HepG2 (cell line): ENCODE results near the gene TMEM11. TPM values are rescaled to one million over a fixed set of nuclear protein-coding genes. Genes with fewer than 3 reads are reported as not detected.

ENCODE experiments used
- ATAC-seq: fragments of 200-7000 bp; cut with Tn5 transposase; 3 replicates; pipeline ENCODE4 v1.9.1; 2020; ENCODE audit warnings: mild to moderate bottlenecking, moderate library complexity
- BruUV-seq: library from RNA; stranded (reverse); fragments of 400-500 nt; replicated peaks from 2 replicates; lab custom pipeline; 2021; lab: Mats Ljungman, UMichigan
- CTCF ChIA-PET: fragments of 300-600 bp; formaldehyde crosslinking; extraction: SDS; loops from one replicate; lab custom pipeline; 2021; ENCODE audit warnings: low total read pairs, inconsistent platforms, low intra/inter-chr PET ratio; lab: Yijun Ruan, JAX
- POLR2A ChIA-PET: fragments of 350-600 bp; sonication (Branson Sonifier 250); formaldehyde crosslinking; loops from one replicate; lab custom pipeline; 2020; ENCODE audit warnings: antibody characterized with exemption, inconsistent platforms; lab: Yijun Ruan, JAX
- DNase-seq: peaks from one replicate; pipeline ENCODE4 v3.0.0-alpha.2; 2015; ENCODE audit warnings: low spot score
- FAIRE-seq: peaks from 3 replicates; lab custom pipeline; 2011; peaks lifted over from hg19 to GRCh38; lab: Jason Lieb, UNC
- H2AFZ ChIP-seq: one replicate; pipeline ENCODE4 v1.6.1; 2011; ENCODE audit warnings: low read length, inconsistent platforms
- H3K27ac ChIP-seq: fragments of 300-600 bp; 3 replicates; pipeline ENCODE4 v1.8.0; 2011; ENCODE audit warnings: mixed run types, mild to moderate bottlenecking, mixed read lengths, low read length, inconsistent platforms; ENCODE audit not compliant: insufficient read depth; ENCODE audit errors: extremely low read length
- H3K27me3 ChIP-seq, 2 experiments: fragments of 200-600 bp in 1 of 2; 2 replicates in 1 of 2; 3 replicates in 1 of 2; pipeline versions ENCODE4 v1.6.0 to v1.8.0; 2011; ENCODE audit warnings: low read length in 2 of 2, mild to moderate bottlenecking in 2 of 2, moderate library complexity in 2 of 2, inconsistent platforms in 1 of 2; ENCODE audit not compliant: insufficient read depth in 2 of 2, control insufficient read depth in 1 of 2
- H3K36me3 ChIP-seq, 2 experiments: fragments of 200-600 bp in 1 of 2; replicated peaks in 1 of 2; 2 replicates in 1 of 2; 3 replicates in 1 of 2; pipeline versions ENCODE4 v1.5.1 to v1.8.0; 2011; ENCODE audit warnings: low read length in 2 of 2, inconsistent platforms in 1 of 2; ENCODE audit not compliant: insufficient read depth in 2 of 2, control insufficient read depth in 1 of 2
- H3K4me1 ChIP-seq: 2 replicates; pipeline ENCODE4 v1.5.1; 2012; ENCODE audit warnings: low read length, inconsistent platforms; ENCODE audit not compliant: insufficient read depth
- H3K4me2 ChIP-seq: 2 replicates; pipeline ENCODE4 v1.6.0; 2011; ENCODE audit warnings: low read depth, low read length, inconsistent platforms
- H3K4me3 ChIP-seq, 3 experiments: fragments of 200-600 bp in 1 of 3; sonication (generic), shearing (Covaris generic) in 1 of 3; replicated peaks in 1 of 3; 2 replicates each; pipeline ENCODE4 v1.5.1; 2011 to 2016; ENCODE audit warnings: low read length in 3 of 3, inconsistent platforms in 2 of 3, low read depth in 2 of 3, mild to moderate bottlenecking in 2 of 3, control low read depth in 1 of 3, mixed read lengths in 1 of 3; ENCODE audit not compliant: insufficient read depth in 1 of 3
- H3K79me2 ChIP-seq: one replicate; pipeline ENCODE4 v1.6.1; 2011; ENCODE audit warnings: low read length, inconsistent platforms; ENCODE audit not compliant: insufficient read depth
- H3K9ac ChIP-seq: 2 replicates; pipeline ENCODE4 v1.6.0; 2011; ENCODE audit warnings: mild to moderate bottlenecking, low read depth, low read length, inconsistent platforms; ENCODE audit not compliant: insufficient read depth
- H3K9me3 ChIP-seq: 2 replicates; pipeline ENCODE4 v1.5.1; 2012; ENCODE audit warnings: mild to moderate bottlenecking, low read length
- H4K20me1 ChIP-seq: 2 replicates; pipeline ENCODE4 v1.6.0; 2011; ENCODE audit warnings: inconsistent platforms, mild to moderate bottlenecking, low read length, moderate library complexity; ENCODE audit not compliant: insufficient read depth
- CHCHD3 ChIP-seq: sonication (generic); formaldehyde crosslinking; IDR thresholded peaks from 2 replicates; pipeline ENCODE4 v1.8.0; 2022; ENCODE audit warnings: mild to moderate bottlenecking, missing genetic modification reagents, moderate library complexity
- DMAP1 ChIP-seq: IDR thresholded peaks from 2 replicates; pipeline ENCODE4 v1.6.1; 2016
- LCORL ChIP-seq, 2 experiments: fragments of 450-650 bp in 1 of 2; sonication (generic) in 1 of 2; formaldehyde crosslinking in 1 of 2; IDR thresholded peaks; 2 replicates each; pipeline versions ENCODE4 v1.5.0 to v1.6.1; 2017 to 2020; ENCODE audit warnings: antibody characterized with exemption in 1 of 2, missing genetic modification reagents in 1 of 2
- NFE2L2 ChIP-seq: fragments of 150-350 bp; IDR thresholded peaks from 2 replicates; pipeline ENCODE4 v1.6.1; 2014; ENCODE audit warnings: low read length
- THAP7 ChIP-seq: sonication (generic); formaldehyde crosslinking; IDR thresholded peaks from 2 replicates; pipeline ENCODE4 v1.8.1; 2023; ENCODE audit warnings: mild to moderate bottlenecking, missing genetic modification reagents
- XRCC5 ChIP-seq: fragments of 200-400 bp; formaldehyde crosslinking; optimal IDR thresholded peaks from 2 replicates; pipeline ENCODE3; 2017; ENCODE audit warnings: mild to moderate bottlenecking, low read length
- ZNF441 ChIP-seq: sonication (generic); formaldehyde crosslinking; IDR thresholded peaks from 2 replicates; pipeline ENCODE4 v1.7.0; 2021; ENCODE audit warnings: missing genetic modification reagents, borderline replicate concordance
- ZNF574 ChIP-seq: sonication (generic); formaldehyde crosslinking; IDR thresholded peaks from 2 replicates; pipeline ENCODE4 v1.4.0; 2020; ENCODE audit warnings: missing genetic modification reagents
- WGBS: methylation state at CpG from one replicate; pipeline ENCODE4 v1.1.6; 2017; ENCODE audit warnings: low lambda C conversion rate; 5-methylcytosine and 5-hydroxymethylcytosine counted together
- in situ Hi-C: cut with HindIII; loops from 2 replicates; pipeline ENCODE4 v1.10.0; 2017; ENCODE audit warnings: low pct_unique_long_range_greater_than_20kb; ENCODE audit not compliant: extremely low pct_ligation_motif_present
- intact Hi-C: fragments of 100-400 bp; cut with micrococcal nuclease; formaldehyde crosslinking; loops from one replicate; pipeline ENCODE4 v1.10.0; 2022; ENCODE audit not compliant: unreplicated experiment
- polyA plus RNA-seq, 8 experiments: library from polyadenylated mRNA; depleted of rRNA in 3 of 8; stranded (reverse) in 7 of 8; unstranded in 1 of 8; fragments of >200 nt; fragmentation: Illumina TruSeq in 4 of 8; extraction: Trizol in 4 of 8; gene quantifications; 2 replicates each; pipeline versions ENCODE4 v1.2.1 to v1.2.3, GENCODE V29; 2011 to 2016; ENCODE audit warnings: low read depth in 4 of 8, missing spikeins in 1 of 8, mixed read lengths in 1 of 8; ENCODE audit not compliant: insufficient read depth in 1 of 8
- total RNA-seq, 5 experiments: library from RNA; depleted of rRNA; stranded (reverse); fragments of >200 nt; fragmentation: Illumina TruSeq; extraction: Trizol; gene quantifications; 2 replicates each; pipeline ENCODE4 v1.2.3, GENCODE V29; 2016; ENCODE audit warnings: low read depth in 1 of 5
- TF ChIP-seq, protein P1 (sequence below): sonication (generic); formaldehyde crosslinking; IDR thresholded peaks from 2 replicates; pipeline ENCODE4 v1.5.1; 2020; ENCODE audit warnings: mild to moderate bottlenecking, missing genetic modification reagents, moderate library complexity
- TF ChIP-seq, protein P2 (sequence below): sonication (generic); formaldehyde crosslinking; conservative IDR thresholded peaks from 2 replicates; pipeline ENCODE4 v1.5.0; 2020; ENCODE audit warnings: missing genetic modification reagents
- TF ChIP-seq, protein P3 (sequence below): IDR thresholded peaks from 2 replicates; pipeline ENCODE4 v1.6.1; 2016

Gene TMEM11
- total and polyA plus RNA-seq, 2 of the 13 experiments (the other 11 are each of a cell fraction or from before 2014, with no cell fraction given) = 18.7 to 35.0 TPM

DNA sequence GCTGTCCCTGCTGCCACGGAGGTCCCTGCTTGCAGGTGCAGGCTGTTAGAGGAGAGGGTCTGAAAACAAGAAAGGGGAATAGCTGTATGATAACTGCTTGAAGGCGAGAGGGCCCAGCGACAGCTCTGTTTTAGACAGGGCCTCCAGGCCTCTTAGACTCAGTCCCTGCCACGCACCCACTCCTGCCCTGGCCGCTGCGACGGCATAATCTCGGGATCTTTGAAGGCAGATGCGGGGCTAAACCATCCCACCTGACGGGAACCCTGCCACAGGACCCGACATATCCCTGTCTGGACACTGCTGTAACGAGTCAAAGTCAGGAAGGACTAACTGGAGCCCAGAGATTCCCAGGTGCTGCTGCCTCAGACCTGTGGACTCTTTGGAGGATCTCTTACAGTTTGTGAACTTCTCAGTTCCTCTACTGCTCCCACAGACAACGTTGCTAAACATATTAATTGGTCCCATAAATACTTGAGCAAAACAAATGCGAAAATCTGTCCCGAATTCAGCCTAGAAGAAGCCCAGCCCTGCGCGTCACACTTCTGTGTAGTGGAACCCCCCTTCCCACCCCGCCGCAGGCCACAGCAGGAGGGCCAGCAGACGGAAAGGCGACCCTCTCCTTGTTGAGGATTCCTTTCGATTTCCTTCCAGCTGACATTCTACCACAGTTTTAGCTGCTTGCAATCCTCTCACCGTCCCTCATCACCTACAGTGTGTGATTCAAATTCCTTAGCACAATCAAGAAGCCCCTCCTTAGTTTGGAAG is 998 bp upstream of the TMEM11 start:
- Histone ChIP-seq H3K9ac (peak overlapping the region; percentile 96), H3K79me2 (peaks cover 55% of the 10 kb centered on the region), H3K4me3 (peak overlapping the region; percentile 83 to 99 (median 96)), H3K4me2 (peak overlapping the region; percentile 93), H3K9me3 (no peaks in the 10 kb centered on the region), H3K27ac (peak overlapping the region; percentile 94), H3K4me1 (peaks cover 60% of the 10 kb centered on the region), H2AFZ (peak overlapping the region; percentile 57), H4K20me1 (peaks cover 31% of the 10 kb centered on the region), H3K36me3 (peaks cover 4 to 18% of the 10 kb centered on the region in 2 experiments; a peak in 3 of 5 replicates), H3K27me3 (no peaks in the 10 kb centered on the region; a peak in 1 of 5 replicates)
- no peak for FAIRE-seq
- TSS peak; percentile 53 for BruUV-seq
- in situ Hi-C loops (no loop called here), intact Hi-C loops (loop anchor here (2.0 kb wide), 1 partner anchor 70 kb away; the partner anchor contains the start of gene MAP2K3)
- no peak for DNase-seq
- CTCF ChIA-PET = no interaction called here
- POLR2A ChIA-PET = interaction anchor here (2.8 to 2.9 kb wide), 2 partner anchors 72 to 172 kb away, joined by 8 to 20 read pairs; partner anchors contain the start of gene USP22
- ATAC-seq = peak; percentile 8
- WGBS = 29% methylated on average over 11 of the region's 23 CpGs
- TF ChIP-seq NFE2L2 (no peak), ZNF574 (CRISPR knock-in tag) (no peak), ZNF441 (CRISPR knock-in tag) (0 out of 2 replicates have a peak, but pooled peaks have one; percentile 66), LCORL (IDR thresholded peaks at IDR 0.05) (no peak), LCORL (CRISPR knock-in tag; IDR thresholded peaks at IDR 0.05) (0 out of 2 replicates have a peak, but pooled peaks have one; percentile 13), DMAP1 (CRISPR knock-in tag) (0 out of 2 replicates have a peak, but pooled peaks have one; percentile 6), THAP7 (CRISPR knock-in tag) (0 out of 2 replicates have a peak, but pooled peaks have one; percentile 45), CHCHD3 (0 out of 2 replicates have a peak, but pooled peaks have one; percentile 43), XRCC5 (peak; percentile 0)
- TF ChIP-seq, protein P1, sequence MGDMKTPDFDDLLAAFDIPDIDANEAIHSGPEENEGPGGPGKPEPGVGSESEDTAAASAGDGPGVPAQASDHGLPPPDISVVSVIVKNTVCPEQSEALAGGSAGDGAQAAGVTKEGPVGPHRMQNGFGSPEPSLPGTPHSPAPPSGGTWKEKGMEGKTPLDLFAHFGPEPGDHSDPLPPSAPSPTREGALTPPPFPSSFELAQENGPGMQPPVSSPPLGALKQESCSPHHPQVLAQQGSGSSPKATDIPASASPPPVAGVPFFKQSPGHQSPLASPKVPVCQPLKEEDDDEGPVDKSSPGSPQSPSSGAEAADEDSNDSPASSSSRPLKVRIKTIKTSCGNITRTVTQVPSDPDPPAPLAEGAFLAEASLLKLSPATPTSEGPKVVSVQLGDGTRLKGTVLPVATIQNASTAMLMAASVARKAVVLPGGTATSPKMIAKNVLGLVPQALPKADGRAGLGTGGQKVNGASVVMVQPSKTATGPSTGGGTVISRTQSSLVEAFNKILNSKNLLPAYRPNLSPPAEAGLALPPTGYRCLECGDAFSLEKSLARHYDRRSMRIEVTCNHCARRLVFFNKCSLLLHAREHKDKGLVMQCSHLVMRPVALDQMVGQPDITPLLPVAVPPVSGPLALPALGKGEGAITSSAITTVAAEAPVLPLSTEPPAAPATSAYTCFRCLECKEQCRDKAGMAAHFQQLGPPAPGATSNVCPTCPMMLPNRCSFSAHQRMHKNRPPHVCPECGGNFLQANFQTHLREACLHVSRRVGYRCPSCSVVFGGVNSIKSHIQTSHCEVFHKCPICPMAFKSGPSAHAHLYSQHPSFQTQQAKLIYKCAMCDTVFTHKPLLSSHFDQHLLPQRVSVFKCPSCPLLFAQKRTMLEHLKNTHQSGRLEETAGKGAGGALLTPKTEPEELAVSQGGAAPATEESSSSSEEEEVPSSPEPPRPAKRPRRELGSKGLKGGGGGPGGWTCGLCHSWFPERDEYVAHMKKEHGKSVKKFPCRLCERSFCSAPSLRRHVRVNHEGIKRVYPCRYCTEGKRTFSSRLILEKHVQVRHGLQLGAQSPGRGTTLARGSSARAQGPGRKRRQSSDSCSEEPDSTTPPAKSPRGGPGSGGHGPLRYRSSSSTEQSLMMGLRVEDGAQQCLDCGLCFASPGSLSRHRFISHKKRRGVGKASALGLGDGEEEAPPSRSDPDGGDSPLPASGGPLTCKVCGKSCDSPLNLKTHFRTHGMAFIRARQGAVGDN (CRISPR knock-in tag) = peak; percentile 8; the same call in 1 of the 2 replicates
- TF ChIP-seq, protein P2, sequence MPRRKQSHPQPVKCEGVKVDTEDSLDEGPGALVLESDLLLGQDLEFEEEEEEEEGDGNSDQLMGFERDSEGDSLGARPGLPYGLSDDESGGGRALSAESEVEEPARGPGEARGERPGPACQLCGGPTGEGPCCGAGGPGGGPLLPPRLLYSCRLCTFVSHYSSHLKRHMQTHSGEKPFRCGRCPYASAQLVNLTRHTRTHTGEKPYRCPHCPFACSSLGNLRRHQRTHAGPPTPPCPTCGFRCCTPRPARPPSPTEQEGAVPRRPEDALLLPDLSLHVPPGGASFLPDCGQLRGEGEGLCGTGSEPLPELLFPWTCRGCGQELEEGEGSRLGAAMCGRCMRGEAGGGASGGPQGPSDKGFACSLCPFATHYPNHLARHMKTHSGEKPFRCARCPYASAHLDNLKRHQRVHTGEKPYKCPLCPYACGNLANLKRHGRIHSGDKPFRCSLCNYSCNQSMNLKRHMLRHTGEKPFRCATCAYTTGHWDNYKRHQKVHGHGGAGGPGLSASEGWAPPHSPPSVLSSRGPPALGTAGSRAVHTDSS (CRISPR knock-in tag) = no peak
- TF ChIP-seq, protein P3, sequence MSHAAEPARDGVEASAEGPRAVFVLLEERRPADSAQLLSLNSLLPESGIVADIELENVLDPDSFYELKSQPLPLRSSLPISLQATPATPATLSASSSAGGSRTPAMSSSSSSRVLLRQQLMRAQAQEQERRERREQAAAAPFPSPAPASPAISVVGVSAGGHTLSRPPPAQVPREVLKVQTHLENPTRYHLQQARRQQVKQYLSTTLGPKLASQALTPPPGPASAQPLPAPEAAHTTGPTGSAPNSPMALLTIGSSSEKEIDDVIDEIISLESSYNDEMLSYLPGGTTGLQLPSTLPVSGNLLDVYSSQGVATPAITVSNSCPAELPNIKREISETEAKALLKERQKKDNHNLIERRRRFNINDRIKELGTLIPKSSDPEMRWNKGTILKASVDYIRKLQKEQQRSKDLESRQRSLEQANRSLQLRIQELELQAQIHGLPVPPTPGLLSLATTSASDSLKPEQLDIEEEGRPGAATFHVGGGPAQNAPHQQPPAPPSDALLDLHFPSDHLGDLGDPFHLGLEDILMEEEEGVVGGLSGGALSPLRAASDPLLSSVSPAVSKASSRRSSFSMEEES = 0 out of 2 replicates have a peak, but pooled peaks have one; percentile 4
